Measurements from ENCODE around the gene CCDC158. TPM values are rescaled to one million over a fixed set of nuclear protein-coding genes. Genes with fewer than 3 reads are reported as not detected.

CCDC158 gene
- total and polyA plus RNA-seq, 2 experiments from 2014 or later: 0.21 to 0.27 TPM

DNA sequence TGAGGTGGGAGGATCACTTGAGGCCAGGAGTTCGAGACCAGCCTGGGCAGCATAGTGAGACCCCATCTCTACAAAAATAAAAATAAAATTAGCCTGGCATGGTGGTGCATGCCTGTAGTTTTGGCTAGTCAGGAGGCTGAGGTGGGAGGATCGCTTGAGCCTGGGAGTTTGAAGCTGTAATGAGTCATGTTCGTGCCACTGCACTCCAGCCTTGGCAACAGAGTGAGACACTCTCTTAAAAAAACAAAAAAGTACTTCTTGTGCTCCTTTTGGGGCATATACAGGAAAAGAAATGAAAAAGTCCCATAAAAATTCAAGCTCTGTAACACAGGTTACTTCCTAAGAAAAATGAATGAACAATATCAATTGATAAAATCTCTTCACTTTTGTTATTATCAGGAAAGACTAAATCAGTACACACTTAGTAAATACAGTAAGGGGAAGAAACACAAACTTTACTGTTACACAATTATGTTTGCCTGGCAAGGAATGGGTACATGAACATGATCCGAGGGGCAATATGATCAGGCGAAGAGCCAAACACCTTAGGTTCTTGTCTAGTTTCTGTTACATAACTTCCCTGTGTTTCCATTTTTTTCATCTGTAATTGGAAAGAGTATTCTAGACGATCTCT lies 46.9 kb downstream of the CCDC158 start:
- H3K9me3 Mint-ChIP-seq: no peaks in the 10 kb centered on the region; the same call in 2 of the 3 replicates
- H3K4me3 Mint-ChIP-seq: no peak overlapping the region
- H3K36me3 Mint-ChIP-seq (ENCODE audit: low read depth): no peaks in the 10 kb centered on the region
- TF ChIP-seq EZH2phosphoT487 (IDR thresholded peaks at IDR 0.05; ENCODE audit: unreplicated experiment) (no peak), ZNF331 (CRISPR knock-in tag; IDR thresholded peaks at IDR 0.05; ENCODE audit: low read depth) (no peak), EZH2 (IDR thresholded peaks at IDR 0.05; ENCODE audit: low read depth, unreplicated experiment) (no peak), NANOG (IDR thresholded peaks at IDR 0.05; ENCODE audit: borderline replicate concordance) (no peak), CREB1 (CRISPR knock-in tag; IDR thresholded peaks at IDR 0.05; ENCODE audit: low read depth) (no peak), JUNB (IDR thresholded peaks at IDR 0.05; ENCODE audit: unreplicated experiment) (no peak), STAT1 (IDR thresholded peaks at IDR 0.05; ENCODE audit: unreplicated experiment) (no peak), POLR2AphosphoS5 (IDR thresholded peaks at IDR 0.05; ENCODE audit: low read depth) (no peak)
- TF ChIP-seq, protein P1, sequence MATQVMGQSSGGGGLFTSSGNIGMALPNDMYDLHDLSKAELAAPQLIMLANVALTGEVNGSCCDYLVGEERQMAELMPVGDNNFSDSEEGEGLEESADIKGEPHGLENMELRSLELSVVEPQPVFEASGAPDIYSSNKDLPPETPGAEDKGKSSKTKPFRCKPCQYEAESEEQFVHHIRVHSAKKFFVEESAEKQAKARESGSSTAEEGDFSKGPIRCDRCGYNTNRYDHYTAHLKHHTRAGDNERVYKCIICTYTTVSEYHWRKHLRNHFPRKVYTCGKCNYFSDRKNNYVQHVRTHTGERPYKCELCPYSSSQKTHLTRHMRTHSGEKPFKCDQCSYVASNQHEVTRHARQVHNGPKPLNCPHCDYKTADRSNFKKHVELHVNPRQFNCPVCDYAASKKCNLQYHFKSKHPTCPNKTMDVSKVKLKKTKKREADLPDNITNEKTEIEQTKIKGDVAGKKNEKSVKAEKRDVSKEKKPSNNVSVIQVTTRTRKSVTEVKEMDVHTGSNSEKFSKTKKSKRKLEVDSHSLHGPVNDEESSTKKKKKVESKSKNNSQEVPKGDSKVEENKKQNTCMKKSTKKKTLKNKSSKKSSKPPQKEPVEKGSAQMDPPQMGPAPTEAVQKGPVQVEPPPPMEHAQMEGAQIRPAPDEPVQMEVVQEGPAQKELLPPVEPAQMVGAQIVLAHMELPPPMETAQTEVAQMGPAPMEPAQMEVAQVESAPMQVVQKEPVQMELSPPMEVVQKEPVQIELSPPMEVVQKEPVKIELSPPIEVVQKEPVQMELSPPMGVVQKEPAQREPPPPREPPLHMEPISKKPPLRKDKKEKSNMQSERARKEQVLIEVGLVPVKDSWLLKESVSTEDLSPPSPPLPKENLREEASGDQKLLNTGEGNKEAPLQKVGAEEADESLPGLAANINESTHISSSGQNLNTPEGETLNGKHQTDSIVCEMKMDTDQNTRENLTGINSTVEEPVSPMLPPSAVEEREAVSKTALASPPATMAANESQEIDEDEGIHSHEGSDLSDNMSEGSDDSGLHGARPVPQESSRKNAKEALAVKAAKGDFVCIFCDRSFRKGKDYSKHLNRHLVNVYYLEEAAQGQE (IDR thresholded peaks at IDR 0.05; ENCODE audit: unreplicated experiment): no peak
- TF ChIP-seq, protein P2, sequence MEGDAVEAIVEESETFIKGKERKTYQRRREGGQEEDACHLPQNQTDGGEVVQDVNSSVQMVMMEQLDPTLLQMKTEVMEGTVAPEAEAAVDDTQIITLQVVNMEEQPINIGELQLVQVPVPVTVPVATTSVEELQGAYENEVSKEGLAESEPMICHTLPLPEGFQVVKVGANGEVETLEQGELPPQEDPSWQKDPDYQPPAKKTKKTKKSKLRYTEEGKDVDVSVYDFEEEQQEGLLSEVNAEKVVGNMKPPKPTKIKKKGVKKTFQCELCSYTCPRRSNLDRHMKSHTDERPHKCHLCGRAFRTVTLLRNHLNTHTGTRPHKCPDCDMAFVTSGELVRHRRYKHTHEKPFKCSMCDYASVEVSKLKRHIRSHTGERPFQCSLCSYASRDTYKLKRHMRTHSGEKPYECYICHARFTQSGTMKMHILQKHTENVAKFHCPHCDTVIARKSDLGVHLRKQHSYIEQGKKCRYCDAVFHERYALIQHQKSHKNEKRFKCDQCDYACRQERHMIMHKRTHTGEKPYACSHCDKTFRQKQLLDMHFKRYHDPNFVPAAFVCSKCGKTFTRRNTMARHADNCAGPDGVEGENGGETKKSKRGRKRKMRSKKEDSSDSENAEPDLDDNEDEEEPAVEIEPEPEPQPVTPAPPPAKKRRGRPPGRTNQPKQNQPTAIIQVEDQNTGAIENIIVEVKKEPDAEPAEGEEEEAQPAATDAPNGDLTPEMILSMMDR (conservative IDR thresholded peaks at IDR 0.05; ENCODE audit: low read depth in 2 of 2): no peak
- TF ChIP-seq, protein P3, sequence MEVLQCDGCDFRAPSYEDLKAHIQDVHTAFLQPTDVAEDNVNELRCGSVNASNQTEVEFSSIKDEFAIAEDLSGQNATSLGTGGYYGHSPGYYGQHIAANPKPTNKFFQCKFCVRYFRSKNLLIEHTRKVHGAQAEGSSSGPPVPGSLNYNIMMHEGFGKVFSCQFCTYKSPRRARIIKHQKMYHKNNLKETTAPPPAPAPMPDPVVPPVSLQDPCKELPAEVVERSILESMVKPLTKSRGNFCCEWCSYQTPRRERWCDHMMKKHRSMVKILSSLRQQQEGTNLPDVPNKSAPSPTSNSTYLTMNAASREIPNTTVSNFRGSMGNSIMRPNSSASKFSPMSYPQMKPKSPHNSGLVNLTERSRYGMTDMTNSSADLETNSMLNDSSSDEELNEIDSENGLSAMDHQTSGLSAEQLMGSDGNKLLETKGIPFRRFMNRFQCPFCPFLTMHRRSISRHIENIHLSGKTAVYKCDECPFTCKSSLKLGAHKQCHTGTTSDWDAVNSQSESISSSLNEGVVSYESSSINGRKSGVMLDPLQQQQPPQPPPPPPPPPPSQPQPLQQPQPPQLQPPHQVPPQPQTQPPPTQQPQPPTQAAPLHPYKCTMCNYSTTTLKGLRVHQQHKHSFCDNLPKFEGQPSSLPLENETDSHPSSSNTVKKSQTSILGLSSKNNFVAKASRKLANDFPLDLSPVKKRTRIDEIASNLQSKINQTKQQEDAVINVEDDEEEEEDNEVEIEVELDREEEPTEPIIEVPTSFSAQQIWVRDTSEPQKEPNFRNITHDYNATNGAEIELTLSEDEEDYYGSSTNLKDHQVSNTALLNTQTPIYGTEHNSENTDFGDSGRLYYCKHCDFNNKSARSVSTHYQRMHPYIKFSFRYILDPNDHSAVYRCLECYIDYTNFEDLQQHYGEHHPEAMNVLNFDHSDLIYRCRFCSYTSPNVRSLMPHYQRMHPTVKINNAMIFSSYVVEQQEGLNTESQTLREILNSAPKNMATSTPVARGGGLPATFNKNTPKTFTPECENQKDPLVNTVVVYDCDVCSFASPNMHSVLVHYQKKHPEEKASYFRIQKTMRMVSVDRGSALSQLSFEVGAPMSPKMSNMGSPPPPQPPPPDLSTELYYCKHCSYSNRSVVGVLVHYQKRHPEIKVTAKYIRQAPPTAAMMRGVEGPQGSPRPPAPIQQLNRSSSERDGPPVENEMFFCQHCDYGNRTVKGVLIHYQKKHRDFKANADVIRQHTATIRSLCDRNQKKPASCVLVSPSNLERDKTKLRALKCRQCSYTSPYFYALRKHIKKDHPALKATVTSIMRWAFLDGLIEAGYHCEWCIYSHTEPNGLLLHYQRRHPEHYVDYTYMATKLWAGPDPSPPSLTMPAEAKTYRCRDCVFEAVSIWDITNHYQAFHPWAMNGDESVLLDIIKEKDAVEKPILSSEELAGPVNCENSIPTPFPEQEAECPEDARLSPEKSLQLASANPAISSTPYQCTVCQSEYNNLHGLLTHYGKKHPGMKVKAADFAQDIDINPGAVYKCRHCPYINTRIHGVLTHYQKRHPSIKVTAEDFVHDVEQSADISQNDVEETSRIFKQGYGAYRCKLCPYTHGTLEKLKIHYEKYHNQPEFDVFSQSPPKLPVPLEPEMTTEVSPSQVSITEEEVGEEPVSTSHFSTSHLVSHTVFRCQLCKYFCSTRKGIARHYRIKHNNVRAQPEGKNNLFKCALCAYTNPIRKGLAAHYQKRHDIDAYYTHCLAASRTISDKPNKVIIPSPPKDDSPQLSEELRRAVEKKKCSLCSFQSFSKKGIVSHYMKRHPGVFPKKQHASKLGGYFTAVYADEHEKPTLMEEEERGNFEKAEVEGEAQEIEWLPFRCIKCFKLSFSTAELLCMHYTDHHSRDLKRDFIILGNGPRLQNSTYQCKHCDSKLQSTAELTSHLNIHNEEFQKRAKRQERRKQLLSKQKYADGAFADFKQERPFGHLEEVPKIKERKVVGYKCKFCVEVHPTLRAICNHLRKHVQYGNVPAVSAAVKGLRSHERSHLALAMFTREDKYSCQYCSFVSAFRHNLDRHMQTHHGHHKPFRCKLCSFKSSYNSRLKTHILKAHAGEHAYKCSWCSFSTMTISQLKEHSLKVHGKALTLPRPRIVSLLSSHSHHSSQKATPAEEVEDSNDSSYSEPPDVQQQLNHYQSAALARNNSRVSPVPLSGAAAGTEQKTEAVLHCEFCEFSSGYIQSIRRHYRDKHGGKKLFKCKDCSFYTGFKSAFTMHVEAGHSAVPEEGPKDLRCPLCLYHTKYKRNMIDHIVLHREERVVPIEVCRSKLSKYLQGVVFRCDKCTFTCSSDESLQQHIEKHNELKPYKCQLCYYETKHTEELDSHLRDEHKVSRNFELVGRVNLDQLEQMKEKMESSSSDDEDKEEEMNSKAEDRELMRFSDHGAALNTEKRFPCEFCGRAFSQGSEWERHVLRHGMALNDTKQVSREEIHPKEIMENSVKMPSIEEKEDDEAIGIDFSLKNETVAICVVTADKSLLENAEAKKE (CRISPR knock-in tag; IDR thresholded peaks at IDR 0.05): no peak
- TF ChIP-seq, protein P4, sequence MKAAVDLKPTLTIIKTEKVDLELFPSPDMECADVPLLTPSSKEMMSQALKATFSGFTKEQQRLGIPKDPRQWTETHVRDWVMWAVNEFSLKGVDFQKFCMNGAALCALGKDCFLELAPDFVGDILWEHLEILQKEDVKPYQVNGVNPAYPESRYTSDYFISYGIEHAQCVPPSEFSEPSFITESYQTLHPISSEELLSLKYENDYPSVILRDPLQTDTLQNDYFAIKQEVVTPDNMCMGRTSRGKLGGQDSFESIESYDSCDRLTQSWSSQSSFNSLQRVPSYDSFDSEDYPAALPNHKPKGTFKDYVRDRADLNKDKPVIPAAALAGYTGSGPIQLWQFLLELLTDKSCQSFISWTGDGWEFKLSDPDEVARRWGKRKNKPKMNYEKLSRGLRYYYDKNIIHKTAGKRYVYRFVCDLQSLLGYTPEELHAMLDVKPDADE (IDR thresholded peaks at IDR 0.05): no peak
- H3K4me1 ChIP-seq (ENCODE audit: insufficient read depth): peaks cover 7% of the 10 kb centered on the region
- DNase-seq (ENCODE audit: low spot score) (no peak), ATAC-seq (no peak)
- no peak overlapping the region for H2AFZ ChIP-seq
- peaks cover 2% of the 10 kb centered on the region for H3K27me3 Mint-ChIP-seq (ENCODE audit: insufficient read depth, low read depth, poor library complexity)
- H3K4me3 ChIP-seq: no peak overlapping the region
- no peaks in the 10 kb centered on the region for H3F3A ChIP-seq (replicated peaks; ENCODE audit: low read depth)
- H3K27ac Mint-ChIP-seq: no peak overlapping the region
- H3K27ac ChIP-seq (ENCODE audit: low read depth): no peak overlapping the region
- no peaks in the 10 kb centered on the region for H3K36me3 ChIP-seq (ENCODE audit: insufficient read depth)
- H3K79me2 ChIP-seq (replicated peaks; ENCODE audit: insufficient read depth): no peaks in the 10 kb centered on the region
- no peaks in the 10 kb centered on the region for H3K27me3 ChIP-seq (ENCODE audit: insufficient read depth)
- no peaks in the 10 kb centered on the region for H3K9me2 ChIP-seq (ENCODE audit: insufficient read depth)
- H3K4me1 Mint-ChIP-seq: peaks cover 13% of the 10 kb centered on the region
- H3K4me2 ChIP-seq: no peak overlapping the region
- H4K20me1 ChIP-seq (replicated peaks; ENCODE audit: insufficient read depth): no peaks in the 10 kb centered on the region
